AG09309 (cell line): ENCODE results near the gene HDAC11.
"Not testable (repeated sequence)": the region's sequence is repeated elsewhere in the genome, so short reads cannot be mapped to it uniquely, and the experiment has no call there.

Experiments used
- DNase-seq: peaks from one replicate; pipeline ENCODE4 v3.0.0-alpha.2; 2010; ENCODE audit warnings: low read depth
- H3K4me3 ChIP-seq: 2 replicates; pipeline ENCODE4 v1.5.1; 2011; ENCODE audit warnings: mild to moderate bottlenecking, low read depth, low read length, moderate library complexity; ENCODE audit not compliant: control insufficient read depth
- CTCF ChIP-seq: IDR thresholded peaks from 2 replicates; pipeline ENCODE4 v1.5.1; 2011; ENCODE audit warnings: mild to moderate bottlenecking, low read depth, low read length, inconsistent platforms; ENCODE audit not compliant: insufficient read depth, control insufficient read depth; ENCODE audit errors: missing control alignments

The HDAC11 gene

DNA sequence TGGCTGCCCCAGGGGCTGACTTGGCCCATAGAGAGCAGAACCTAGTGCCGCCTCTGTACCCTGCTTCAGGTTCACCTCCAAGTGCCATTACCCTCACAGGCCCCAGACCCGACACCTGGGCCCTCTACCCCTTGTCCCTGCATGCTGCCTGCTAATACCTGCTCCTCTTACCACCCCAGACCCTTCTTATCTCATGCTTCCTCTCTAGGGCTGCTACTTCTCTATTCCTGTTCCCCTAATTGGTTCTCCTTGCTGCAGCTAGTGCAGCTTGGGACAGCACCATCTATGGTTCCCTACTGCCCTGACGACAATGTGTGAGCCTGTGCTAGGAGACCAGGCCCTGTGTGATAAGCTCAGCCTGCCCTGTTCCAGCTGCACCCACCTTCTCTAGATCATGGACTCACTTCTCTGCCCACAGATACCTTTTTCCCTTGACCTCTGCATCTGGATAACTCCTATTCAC lies 15.3 kb downstream of the HDAC11 start:
- no peak for DNase-seq
- TF ChIP-seq CTCF = no peak
- H3K4me3 ChIP-seq = no peak overlapping the region

DNA sequence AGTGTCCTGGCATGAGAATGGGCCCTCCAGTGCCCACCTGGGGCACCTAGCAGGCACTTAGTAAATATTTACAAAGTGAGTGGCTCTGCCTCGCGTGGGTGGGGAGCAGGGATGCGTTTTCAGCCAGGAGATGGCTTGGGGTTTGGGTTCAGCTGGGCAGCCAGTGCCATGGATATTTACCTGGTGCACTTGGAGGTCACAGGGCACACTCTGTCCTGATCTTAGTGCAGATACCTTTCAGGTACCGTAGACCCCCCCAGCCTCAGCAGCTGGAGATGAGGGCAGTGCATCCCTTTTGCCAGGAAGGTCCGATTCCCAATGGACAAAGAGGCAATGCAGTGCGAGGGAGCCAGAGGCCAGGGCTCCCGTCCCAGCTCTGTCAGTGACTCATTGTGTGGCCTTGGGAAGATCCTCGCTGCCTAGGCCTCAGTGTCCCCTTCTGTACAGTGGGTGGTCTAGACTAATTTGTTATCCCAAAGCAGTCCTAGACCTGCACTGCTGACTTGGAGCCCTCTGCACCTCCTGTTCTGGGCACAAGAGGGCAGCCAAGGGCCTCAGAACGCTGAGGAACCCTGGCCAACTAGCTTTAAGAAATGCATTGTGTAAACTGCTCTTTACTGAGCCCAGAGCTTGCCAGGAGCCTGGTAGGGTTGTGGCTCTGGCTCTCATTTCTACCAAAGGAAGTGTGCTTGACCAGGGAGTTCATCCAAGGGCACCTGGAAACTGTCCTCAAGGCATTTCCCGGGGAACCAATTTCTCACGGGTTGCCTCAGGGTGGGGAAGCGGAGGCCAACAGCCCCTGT lies 16.0 kb downstream of the HDAC11 start:
- peak; percentile 73 for DNase-seq
- peak; percentile 99 for TF ChIP-seq CTCF
- H3K4me3 ChIP-seq = no peak overlapping the region

DNA sequence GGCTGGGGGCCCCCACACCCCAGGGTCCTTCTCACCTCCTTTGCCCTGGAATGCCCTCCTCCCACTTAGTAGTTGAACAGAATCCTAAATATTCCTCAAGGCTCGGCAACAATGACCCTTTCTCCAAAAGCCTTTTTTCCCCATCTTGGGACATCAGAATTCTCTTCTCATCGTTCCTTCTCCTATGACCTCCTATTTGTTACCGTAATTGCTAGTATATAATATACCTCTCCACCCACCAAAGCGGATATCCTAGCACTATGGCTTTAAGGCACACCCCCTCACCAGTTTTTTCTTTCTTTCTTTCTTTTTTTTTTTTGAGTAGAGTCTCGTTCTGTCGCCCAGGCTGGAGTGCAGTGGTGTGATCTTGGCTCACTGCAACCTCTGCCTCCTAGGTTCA lies 16.8 kb downstream of the HDAC11 start:
- DNase-seq = no peak
- no peak for TF ChIP-seq CTCF
- no peak overlapping the region for H3K4me3 ChIP-seq

DNA sequence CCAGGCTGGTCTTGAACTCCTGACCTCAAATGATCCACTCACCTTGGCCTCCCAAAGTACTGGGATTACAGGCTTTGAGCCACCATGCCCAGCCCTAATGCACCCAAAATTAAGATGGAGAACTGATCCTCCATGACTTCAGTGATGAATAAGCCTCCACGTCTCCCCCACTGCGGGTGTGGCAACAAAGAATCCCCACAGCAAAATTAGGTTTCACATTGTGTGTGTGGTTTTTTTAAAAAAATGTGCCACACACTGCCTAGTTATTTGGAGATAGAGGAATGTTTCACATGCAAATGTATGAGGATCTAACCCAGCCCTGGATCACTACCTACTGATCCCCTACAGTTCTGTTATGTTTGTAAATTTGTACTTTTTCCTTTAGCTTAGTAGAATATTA lies 17.3 kb downstream of the HDAC11 start:
- no peak for TF ChIP-seq CTCF
- no peak overlapping the region for H3K4me3 ChIP-seq
- DNase-seq = no peak

GRCh38 chr3:13498354-13499060 lies 18.4 kb downstream of the HDAC11 start:
- TF ChIP-seq CTCF = no peak
- no peak for DNase-seq
- no peak overlapping the region for H3K4me3 ChIP-seq

DNA sequence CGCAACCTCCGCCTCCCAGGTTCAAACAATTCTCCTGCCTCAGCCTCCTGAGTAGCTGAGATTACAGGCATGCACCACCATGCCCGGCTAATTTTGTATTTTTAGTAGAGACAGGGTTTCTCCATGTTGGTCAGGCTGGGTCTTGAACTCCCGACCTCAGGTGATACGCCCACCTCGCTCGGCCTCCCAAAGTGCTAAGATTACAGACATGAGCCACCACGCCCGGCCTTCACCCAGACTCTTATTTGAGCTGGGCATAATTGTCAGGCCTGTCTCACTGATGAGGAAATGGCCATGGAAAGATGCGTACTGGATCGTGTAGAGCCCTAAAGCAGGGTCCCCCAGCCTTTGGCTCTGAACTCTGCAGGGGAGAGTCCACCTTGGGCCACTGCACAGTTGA lies 19.1 kb downstream of the HDAC11 start:
- not testable (repeated sequence) for H3K4me3 ChIP-seq, DNase-seq
